GM03348 (cell line): ENCODE results near the gene RTEL1.
"Not testable (repeated sequence)": the region's sequence is repeated elsewhere in the genome, so short reads cannot be mapped to it uniquely, and the experiment has no call there.

Source experiments
- DNase-seq: peaks from one replicate; pipeline ENCODE4 v3.0.0; 2012; ENCODE audit warnings: low spot score

The RTEL1 gene

DNA sequence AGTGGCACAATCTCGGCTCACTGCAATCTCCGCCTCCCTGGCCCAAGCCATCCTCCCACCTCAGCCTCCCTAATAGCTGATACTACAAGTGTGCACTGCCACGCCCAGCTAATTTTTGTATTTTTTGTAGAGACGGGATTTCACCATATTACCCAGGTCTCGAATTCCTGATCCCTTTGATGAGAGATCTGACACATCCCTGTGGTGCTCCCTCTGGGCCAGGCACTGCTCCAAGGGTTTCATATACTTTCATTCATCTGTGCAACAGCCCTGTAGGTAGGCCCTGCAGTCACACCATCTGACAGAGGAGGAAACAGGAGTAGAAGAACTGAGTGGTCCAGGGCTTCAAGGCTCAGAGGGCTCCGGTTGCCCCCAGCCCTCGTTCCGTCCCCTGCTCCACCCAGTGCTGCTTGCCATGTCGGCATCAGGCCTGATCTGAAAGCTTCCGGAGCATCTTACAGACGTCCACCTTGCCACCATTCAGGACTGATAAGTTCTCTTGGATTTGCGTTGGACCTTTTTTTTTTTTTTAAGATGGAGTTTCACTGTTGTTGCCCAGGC, 53.1 kb downstream of the RTEL1 start:
- DNase-seq, result no peak

DNA sequence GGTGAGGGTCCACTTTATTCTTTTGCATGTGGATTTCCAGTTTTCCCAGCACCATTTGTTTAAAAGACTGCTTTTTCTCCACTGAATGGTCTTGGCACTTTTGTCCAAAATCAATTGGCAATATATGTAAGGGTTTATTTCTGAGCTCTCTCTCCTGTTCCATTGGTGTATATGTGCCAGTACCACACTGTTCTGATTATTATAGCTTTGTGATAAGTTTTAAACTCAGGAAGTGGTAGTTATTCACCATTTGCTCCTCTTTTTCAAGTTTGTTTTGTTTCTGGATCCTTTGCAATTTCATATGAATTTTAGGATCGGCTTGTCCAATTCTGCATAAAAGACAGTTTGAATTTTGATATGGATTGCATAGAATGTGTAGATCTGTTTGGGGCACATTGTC, 54.1 kb downstream of the RTEL1 start:
- no peak for DNase-seq

DNA sequence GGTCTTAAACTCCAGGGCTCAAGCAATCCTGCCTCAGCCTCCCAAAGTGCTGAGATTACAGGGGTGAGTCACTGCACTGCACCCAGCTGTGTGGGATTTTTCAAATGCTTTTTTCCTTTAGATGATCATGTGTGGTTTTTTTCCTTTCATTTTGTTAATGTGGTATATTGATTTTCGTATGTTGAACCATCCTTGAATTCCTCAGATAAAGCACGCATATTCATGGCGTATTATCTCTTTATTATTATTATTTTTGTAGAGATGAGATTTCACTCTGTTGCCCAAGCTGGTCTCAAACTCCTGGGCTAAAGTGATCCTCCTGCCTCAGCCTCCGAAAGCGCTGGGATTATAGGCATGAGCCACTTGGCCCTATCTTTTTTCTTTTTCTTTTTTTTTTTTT, 56.7 kb downstream of the RTEL1 start:
- no peak for DNase-seq

DNA sequence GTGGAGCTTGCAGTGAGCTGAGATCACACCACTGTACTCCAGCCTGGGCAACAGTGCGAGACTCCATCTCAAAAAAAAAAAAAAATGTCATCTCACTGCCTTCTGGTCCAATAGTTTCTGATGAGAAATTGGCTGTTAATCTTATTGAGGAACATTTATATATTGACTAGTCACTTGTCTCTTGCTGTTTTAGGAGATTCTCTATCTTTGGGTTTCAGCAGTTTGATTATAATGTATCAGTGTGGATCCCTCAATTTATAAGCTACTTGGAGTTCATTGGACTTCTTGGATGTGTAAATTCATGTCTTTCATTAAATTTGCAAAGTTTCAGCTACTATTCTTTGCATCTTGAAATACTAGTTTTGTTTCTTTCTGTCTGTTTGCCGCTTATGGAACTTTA, 60.9 kb downstream of the RTEL1 start:
- DNase-seq, result no peak

DNA sequence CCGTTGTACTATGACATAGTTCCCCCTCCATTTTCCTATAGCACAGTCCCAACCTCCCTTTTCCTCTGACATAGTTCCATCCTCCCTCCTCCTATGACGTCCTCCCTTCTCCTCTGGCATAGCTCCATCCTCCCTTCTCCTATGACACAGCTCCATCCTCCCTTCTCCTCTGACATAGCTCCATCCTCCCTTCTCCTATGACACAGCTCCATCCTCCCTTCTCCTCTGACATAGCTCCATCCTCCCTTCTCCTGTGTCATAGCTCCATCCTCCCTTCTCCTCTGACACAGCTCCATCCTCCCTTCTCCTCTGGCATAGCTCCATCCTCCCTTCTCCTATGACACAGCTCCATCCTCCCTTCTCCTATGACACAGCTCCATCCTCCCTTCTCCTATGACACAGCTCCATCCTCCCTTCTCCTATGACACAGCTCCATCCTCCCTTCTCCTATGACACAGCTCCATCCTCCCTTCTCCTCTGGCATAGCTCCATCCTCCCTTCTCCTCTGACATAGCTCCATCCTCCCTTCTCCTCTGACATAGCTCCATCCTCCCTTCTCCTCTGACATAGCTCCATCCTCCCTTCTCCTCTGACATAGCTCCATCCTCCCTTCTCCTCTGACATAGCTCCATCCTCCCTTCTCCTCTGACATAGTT, 65.0 kb downstream of the RTEL1 start:
- DNase-seq, result not testable (repeated sequence)

DNA sequence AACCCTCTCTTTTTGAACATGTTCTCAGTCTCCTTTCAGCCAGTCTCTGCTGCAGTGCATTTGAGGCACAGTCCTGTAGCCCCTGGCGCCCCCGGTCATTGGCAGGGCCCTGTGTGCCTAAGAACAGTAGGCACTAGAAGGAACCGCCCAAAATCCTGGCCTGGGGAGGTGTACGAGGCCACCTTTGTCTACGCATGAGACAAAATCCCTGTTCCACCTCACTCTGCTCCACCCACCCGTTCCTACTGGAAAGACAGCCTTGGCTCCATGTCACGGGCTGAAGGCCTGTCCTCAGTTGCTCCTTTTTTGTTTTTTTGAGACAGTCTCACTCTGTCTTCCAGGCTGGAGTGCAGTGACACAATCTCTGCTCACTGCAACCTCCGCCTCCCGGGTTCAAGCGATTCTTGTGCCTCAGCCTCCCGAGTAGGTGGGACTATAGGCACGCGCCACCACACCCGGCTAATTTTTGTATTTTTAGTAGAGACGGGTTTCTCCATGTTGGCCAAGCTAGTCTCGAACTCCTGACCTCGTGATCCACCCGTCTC, 72.1 kb downstream of the RTEL1 start:
- DNase-seq, result not testable (repeated sequence)

DNA sequence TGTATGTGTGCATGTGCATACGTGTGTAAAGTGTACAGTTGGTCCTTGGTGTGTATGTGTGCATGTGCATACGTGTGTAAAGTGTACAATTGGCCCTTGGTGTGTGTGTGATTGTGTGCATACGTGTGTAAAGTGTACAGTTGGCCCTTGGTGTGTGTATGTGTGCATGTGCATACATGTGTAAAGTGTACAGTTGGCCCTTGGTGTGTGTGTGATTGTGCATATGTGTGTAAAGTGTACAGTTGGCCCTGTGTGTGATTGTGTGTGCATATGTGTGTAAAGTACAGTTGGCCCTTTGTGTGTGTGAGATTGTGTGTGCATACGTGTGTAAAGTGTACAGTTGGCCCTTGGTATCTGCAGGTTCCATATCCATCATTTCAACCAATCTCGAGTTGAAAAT, 73.3 kb downstream of the RTEL1 start:
- no peak for DNase-seq

DNA sequence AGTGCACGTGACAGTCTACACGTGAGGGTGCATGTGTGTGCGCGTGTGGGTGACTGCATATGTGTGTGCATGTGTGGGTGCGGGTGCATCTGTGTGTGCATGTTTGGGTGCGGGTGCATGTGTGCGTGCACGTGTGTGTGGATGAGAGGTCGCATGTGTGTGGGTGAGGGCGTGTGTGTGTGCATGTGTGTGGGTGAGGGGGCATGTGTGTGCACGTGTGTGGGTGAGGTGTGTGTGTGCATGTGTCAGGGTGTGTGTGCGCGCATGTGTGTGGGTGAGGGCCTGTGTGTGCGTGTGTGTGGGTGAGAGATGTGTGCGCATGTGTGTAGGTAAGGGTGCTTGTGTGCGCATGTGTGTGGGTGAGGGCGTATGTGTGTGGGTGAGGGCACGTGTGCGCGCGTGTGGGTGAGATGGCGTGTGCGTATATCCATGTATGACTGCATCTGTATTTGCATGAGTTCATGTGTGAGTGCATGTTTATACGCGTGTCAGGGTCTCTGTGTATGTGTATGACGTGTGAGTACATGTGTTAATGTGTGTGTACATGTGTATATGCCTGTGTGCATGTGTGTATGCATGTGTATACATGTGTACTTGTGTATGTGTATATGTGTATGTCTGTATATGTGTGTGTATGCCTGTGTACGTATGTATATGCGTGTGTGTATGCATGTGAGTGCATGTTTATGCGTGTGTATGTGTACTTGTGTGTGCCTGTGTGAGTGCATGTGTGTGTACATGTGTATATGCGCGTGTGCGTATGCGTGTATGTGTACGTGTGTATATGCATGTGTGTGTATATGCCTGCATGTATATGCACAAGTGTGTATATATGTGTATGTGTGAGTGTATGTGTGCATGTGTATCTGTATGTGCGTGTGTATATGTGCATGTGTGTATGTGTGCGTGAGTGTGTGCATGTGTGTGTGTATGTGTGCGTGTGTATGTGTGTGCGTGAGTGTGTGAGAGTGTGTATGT, 74.3 kb downstream of the RTEL1 start:
- DNase-seq, result no peak

DNA sequence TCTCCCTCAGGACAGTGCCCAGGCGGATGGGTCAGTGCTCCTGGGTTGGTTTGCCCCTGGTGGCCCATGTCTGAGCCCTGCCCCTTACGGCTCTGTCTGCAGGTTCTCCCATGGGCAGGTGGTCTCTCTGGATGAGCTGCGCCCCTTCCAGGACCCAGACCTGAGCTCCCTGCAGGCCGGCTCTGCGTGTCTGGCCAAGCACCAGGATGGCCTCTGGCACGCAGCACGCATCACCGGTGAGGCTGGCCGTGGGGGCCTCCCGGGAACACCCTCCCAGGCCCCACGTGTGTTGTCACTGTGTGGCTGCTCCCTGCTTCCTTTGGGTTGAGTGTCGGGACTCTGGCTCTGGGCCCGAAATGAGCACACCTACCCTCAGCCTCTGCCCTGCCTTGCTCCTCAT, 75.0 kb downstream of the RTEL1 start:
- no peak for DNase-seq

DNA sequence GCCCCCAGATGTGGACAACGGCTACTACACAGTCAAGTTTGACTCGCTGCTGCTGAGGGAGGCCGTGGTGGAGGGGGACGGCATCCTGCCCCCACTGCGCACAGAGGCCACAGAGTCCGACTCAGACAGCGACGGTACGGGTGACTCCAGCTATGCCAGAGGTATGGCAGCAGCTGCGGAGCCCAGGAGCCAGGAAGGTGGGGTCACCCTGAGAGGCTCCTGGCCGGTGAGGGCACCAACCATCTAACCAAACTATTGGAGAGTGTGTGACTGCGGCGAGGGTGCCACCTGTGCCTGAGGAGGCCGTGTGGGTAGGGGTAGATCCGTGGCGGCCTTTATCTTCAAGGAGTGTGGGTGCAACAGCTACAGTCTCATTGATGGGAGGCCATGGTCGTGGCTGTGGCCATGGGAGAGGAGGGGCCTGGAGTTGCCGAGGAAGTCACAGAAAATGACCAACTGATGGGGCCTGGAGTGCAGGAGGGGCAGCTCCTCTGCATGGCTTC, 75.5 kb downstream of the RTEL1 start:
- DNase-seq, result no peak

DNA sequence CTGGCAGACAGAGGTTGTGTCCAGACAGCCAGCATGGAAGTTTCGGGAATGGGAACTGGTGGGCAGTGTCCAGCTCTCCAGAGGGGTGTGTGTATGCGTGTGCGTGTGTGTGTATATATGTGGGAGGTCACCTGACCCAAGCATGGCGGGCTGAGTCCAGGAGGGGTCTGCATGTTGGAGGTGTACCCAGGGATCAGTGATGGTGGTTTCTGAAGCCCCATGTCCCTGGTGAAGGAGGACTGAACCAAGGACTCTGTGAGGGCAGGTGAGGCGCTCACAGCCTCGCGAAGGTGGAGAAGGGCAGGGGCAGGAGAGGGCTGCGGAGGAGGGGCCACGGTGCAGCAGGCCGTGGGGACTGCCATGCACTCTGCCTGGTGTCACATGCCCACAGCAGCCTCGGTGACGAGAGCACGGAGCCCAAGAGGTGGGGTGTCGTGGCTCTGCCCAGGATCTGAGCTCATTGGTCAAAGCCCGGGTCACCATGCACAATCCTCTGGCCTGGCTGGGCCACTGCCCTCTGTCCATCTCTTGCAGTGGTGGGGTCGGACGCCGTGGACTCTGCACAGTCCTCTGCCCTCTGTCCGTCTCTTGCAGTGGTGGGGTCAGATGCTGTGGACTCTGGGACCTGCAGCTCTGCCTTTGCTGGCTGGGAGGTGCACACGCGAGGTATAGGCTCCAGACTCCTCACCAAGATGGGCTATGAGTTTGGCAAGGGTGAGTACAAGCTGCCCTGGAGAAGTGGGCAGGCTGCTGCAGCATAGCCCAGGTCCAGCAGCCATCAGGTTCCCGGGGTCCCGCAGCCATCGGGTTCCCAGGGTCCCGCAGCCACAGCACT, 76.2 kb downstream of the RTEL1 start:
- DNase-seq, result no peak

DNA sequence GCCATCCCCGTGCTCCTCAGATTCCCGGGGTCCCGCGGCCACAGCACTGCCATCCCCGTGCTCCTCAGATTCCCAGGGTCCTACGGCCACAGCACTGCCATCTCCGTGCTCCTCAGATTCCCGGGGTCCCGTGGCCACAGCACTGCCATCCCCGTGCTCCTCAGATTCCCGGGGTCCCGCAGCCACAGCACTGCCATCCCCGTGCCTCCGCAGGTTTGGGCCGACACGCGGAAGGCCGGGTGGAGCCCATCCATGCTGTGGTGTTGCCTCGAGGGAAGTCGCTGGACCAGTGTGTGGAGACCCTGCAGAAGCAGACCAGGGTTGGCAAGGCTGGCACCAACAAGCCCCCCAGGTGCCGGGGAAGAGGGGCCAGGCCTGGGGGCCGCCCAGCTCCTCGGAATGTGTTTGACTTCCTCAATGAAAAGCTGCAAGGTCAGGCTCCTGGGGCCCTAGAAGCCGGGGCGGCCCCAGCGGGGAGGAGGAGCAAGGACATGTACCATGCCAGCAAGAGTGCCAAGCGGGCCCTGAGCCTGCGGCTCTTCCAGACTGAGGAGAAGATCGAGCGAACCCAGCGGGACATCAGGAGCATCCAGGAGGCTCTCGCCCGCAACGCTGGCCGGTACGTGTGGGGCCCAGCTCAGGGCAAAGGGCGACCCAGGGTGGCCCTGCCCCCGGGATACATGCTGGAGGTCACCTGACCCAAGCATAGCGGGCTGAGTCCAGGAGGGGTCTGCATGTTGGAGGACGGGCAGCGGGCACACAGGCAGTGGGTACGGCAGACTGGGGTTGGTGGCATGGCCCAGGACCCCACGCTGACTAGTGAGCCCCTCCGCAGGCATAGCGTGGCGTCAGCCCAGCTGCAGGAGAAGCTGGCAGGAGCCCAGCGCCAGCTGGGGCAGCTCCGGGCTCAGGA, 77.1 kb downstream of the RTEL1 start:
- no peak for DNase-seq

DNA sequence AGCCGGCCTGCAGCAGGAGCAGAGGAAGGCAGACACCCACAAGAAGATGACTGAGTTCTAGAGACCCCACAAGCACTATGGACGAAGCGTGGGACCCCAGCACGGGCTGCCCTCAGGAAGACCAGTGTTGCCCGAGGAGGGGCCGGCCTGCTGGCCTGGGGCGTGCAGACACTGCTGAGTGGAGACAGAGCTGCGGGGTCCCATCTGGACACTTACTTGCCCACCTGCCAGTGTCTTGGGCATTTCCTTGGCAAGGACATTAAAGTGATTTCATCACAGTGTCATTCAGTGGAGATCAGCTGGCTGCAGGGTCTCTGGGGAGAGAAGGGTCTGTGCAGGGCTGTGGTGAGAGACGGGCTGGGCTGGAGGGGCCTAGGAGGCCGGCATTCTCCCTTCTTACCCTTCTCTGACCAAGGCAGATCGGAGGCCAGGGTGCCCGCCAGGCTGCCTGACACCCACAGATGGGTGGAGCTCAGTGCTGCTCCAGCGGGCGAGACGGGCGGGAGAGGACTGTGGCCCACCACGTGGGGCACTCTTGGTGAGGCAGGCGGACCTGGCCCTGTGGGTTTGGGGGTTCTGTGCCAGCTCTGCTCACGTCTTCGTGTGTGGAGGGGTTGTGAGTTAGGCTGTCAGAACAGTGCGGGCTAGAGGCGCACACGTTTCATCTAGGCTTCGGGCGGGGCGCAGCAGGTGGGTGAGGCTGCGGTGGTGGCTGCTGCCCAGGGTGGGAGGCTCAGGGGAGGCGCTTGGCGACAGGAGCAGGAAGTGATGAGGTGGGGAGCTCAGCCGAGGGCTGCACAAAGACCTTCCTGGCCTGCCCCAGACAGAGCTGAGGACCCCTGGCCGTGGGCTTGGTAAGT, 78.0 kb downstream of the RTEL1 start, which contains the start of gene LIME1:
TSS of gene LIME1 (plus strand) at position 806 of the 860 bp plus-strand sequence. CDS start 886 bp downstream, outside the sequence.
- DNase-seq, result peak; percentile 4

DNA sequence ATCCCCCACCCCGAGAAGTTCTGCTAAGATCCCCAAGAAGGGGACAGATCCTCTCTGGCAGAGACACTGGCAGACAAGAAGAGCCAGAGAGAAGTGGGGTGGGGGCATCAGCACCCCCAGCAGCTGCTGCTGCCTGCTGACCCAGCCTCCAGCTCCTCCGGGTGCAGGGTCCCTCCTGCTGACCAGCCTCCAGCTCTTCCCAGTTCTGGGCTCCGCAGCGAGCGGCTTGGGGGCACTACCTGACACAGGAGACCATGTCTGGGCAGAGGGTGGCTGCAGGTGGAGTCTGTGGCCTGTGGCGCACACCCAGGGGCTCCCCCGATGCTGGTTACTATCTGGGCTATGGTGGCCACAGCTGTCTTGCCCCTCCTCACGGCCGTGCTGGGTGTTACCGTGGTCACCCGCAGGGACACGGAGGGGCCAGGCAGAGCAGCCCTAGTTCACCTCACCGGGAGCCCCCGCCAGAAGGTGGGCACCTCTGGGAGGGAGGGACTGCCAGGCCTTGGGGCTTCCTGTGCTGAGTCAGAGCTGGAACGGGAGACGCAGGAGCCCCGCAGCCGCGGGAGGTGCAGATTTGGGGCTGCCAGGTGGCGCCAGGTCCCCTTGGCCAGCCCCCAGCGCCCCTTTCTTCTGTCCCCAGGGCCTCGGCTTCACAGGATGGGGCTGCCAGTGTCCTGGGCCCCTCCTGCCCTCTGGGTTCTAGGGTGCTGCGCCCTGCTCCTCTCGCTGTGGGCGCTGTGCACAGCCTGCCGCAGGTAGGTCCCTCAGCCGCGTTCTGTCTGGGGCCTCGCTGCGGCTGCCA, 79.0 kb downstream of the RTEL1 start:
- DNase-seq, result peak; percentile 8

DNA sequence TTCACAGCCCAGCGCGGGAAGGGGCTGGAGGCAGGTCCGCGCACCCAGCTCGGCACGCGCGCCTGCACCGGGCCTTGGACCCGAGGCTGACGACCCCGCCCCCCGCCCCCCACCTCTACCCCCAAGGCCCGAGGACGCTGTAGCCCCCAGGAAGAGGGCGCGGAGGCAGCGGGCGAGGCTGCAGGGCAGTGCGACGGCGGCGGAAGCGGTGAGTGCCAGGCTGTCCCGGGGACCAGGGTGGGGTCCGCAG, 79.5 kb downstream of the RTEL1 start:
- DNase-seq, result no peak

DNA sequence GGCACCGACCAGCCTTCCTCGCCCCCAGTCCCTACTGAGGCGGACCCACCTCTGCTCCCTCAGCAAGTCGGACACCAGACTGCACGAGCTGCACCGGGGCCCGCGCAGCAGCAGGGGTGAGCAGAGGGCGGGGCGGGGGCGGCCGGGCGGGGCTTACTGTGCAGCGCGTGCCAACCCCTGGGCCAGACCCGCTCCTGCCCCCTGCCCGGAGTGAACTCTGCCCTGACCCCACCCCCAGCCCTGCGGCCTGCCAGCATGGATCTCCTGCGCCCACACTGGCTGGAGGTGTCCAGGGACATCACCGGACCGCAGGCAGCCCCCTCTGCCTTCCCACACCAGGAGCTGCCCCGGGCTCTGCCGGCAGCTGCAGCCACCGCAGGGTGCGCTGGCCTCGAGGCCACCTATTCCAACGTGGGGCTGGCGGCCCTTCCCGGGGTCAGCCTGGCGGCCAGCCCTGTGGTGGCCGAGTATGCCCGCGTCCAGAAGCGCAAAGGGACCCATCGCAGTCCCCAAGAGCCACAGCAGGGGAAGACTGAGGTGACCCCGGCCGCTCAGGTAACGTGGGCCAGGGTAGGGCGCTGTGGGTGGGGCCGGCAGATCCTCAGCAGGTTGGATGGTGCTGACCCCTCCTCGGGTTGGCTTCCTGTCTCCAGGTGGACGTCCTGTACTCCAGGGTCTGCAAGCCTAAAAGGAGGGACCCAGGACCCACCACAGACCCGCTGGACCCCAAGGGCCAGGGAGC, 80.0 kb downstream of the RTEL1 start:
- DNase-seq, result no peak

DNA sequence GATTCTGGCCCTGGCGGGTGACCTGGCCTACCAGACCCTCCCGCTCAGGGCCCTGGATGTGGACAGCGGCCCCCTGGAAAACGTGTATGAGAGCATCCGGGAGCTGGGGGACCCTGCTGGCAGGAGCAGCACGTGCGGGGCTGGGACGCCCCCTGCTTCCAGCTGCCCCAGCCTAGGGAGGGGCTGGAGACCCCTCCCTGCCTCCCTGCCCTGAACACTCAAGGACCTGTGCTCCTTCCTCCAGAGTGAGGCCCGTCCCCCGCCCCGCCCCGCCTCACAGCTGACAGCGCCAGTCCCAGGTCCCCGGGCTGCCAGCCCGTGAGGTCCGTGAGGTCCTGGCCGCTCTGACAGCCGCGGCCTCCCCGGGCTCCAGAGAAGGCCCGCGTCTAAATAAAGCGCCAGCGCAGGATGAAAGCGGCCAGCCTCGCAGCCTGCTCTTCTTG, 80.6 kb downstream of the RTEL1 start:
- no peak for DNase-seq
